Left ventricle myocardium inferior (tissue), 1 donor: Measurements from ENCODE around the gene RPL13. TPM values are rescaled to one million over a fixed set of nuclear protein-coding genes. Genes with fewer than 3 reads are reported as not detected.

Source experiments
- DNase-seq: peaks from one replicate; pipeline ENCODE4 v3.0.0-alpha.2; 2020
- H3K27ac ChIP-seq: fragments of 200-600 bp; replicated peaks from 2 replicates; pipeline ENCODE4 v1.8.0; 2021
- H3K27me3 ChIP-seq: fragments of 200-600 bp; 2 replicates; pipeline ENCODE4 v1.8.0; 2021; ENCODE audit warnings: low read depth
- H3K36me3 ChIP-seq: fragments of 200-600 bp; 2 replicates; pipeline ENCODE4 v1.8.0; 2021
- H3K4me1 ChIP-seq: fragments of 200-600 bp; 2 replicates; pipeline ENCODE4 v1.8.0; 2021
- H3K4me3 ChIP-seq: fragments of 200-600 bp; 2 replicates; pipeline ENCODE4 v1.8.0; 2021; ENCODE audit warnings: mild to moderate bottlenecking, moderate library complexity
- H3K9me3 ChIP-seq: fragments of 200-600 bp; replicated peaks from 2 replicates; pipeline ENCODE4 v1.8.0; 2021
- CTCF ChIP-seq: fragments of 200-600 bp; IDR thresholded peaks from 2 replicates; pipeline ENCODE4 v1.8.0; 2021; ENCODE audit warnings: antibody characterized with exemption, mild to moderate bottlenecking, borderline replicate concordance
- intact Hi-C: fragments of 100-400 bp; cut with micrococcal nuclease; formaldehyde crosslinking; loops from one replicate; pipeline ENCODE4 v1.11.0; 2022
- total RNA-seq: library from RNA; stranded (reverse); fragmentation: NEBNext Ultra II Directional; extraction: Animal tissue kit (Norgen Biotek cat#: 25700); gene quantifications from one replicate; pipeline ENCODE4 v1.2.1, GENCODE V29; 2021
- donor health status: DM: no; HTN: yes; CAD: no; lungs with severe emphysema.

Gene RPL13
- total RNA-seq, 1 donor from 2014 or later: 1,030 TPM

- intact Hi-C loops: no loop called here
- Histone ChIP-seq H3K9me3 (no peaks in the 10 kb centered on the region), H3K4me1 (peaks cover 50% of the 10 kb centered on the region), H3K4me3 (no peak overlapping the region), H3K27me3 (no peaks in the 10 kb centered on the region), H3K36me3 (peaks cover 57% of the 10 kb centered on the region), H3K27ac (peak overlapping the region; percentile 13)
- TF ChIP-seq CTCF: peak; percentile 16
- DNase-seq: no peak
These were observed 2.6 kb upstream of the RPL13 start for GRCh38 chr16:89557690-89558490.

GRCh38 chr16:89561142-89561883 lies 831 bp downstream of the RPL13 start:
- Histone ChIP-seq H3K36me3 (peaks cover 44% of the 10 kb centered on the region), H3K9me3 (no peaks in the 10 kb centered on the region), H3K4me3 (peak overlapping the region; percentile 97), H3K27me3 (no peaks in the 10 kb centered on the region), H3K4me1 (peaks cover 83% of the 10 kb centered on the region), H3K27ac (peak overlapping the region; percentile 99)
- no peak for DNase-seq
- intact Hi-C loops: no loop called here
- no peak for TF ChIP-seq CTCF

- H3K27me3 ChIP-seq: no peaks in the 10 kb centered on the region
- peak overlapping the region; percentile 99 for H3K27ac ChIP-seq
- intact Hi-C loops: no loop called here
- H3K4me3 ChIP-seq: peak overlapping the region; percentile 97
- peaks cover 37% of the 10 kb centered on the region for H3K36me3 ChIP-seq
- peaks cover 84% of the 10 kb centered on the region for H3K4me1 ChIP-seq
- no peak for DNase-seq
- no peak for TF ChIP-seq CTCF
- no peaks in the 10 kb centered on the region for H3K9me3 ChIP-seq
These were observed 1.6 kb downstream of the RPL13 start for GRCh38 chr16:89561884-89562599.

- no peak overlapping the region for H3K4me3 ChIP-seq
- intact Hi-C loops: no loop called here
- no peak overlapping the region for H3K27ac ChIP-seq
- H3K4me1 ChIP-seq: peaks cover 76% of the 10 kb centered on the region
- peaks cover 2% of the 10 kb centered on the region for H3K27me3 ChIP-seq
- no peaks in the 10 kb centered on the region for H3K9me3 ChIP-seq
- TF ChIP-seq CTCF: no peak
- no peak for DNase-seq
- peaks cover 37% of the 10 kb centered on the region for H3K36me3 ChIP-seq
These were observed 2.5 kb downstream of the RPL13 start for GRCh38 chr16:89562939-89563338.

- no peak for TF ChIP-seq CTCF
- intact Hi-C loops: no loop called here
- Histone ChIP-seq H3K27ac (no peak overlapping the region), H3K4me3 (no peak overlapping the region), H3K27me3 (peaks cover 11% of the 10 kb centered on the region), H3K36me3 (peaks cover 37% of the 10 kb centered on the region), H3K9me3 (no peaks in the 10 kb centered on the region), H3K4me1 (peaks cover 73% of the 10 kb centered on the region)
- DNase-seq: no peak
These were observed 3.3 kb downstream of the RPL13 start for GRCh38 chr16:89563639-89564392.
